ENCODE data around the gene PACRG. TPM values are rescaled to one million over a fixed set of nuclear protein-coding genes. Genes with fewer than 3 reads are reported as not detected.

PACRG gene
- total RNA-seq, 2 experiments from 2014 or later = not detected

GRCh38 chr6:162704001-162704400 is 23.8 kb upstream of the PACRG start:
- no peak overlapping the region for H3K4me2 ChIP-seq (ENCODE audit: low read length)
- no peak for DNase-seq (ENCODE audit: low spot score)
- no peaks in the 10 kb centered on the region for H3K9me3 ChIP-seq (ENCODE audit: low read length)
- H3K9me2 ChIP-seq (ENCODE audit: insufficient read depth, low read length) = no peaks in the 10 kb centered on the region
- H3K4me1 ChIP-seq (ENCODE audit: insufficient read depth, low read length, poor library complexity, severe bottlenecking) = no peaks in the 10 kb centered on the region
- BruUV-seq (replicated peaks) = no TSS peak
- ChIA-PET POLR2A (interaction anchor here (0.6 kb wide), 1 partner anchor 1071 kb away, joined by 4 read pairs; no protein-coding TSS in a partner anchor), CTCF (ENCODE audit: unreplicated experiment) (no interaction called here)
- TF ChIP-seq CTCF (conservative IDR thresholded peaks at IDR 0.05; ENCODE audit: low read length) (no peak), EZH2phosphoT487 (IDR thresholded peaks at IDR 0.05; ENCODE audit: borderline replicate concordance, low read depth, low read length) (no peak)
- no peak overlapping the region for H3K27ac ChIP-seq (ENCODE audit: low read depth, low read length, poor library complexity, severe bottlenecking)
- H4K20me1 ChIP-seq (ENCODE audit: insufficient read depth, low read length) = no peaks in the 10 kb centered on the region
- no peak overlapping the region for H3K4me3 ChIP-seq (ENCODE audit: low read depth, low read length, poor library complexity, severe bottlenecking)
- no peak overlapping the region for H2AFZ ChIP-seq (ENCODE audit: low read length)
- no peaks in the 10 kb centered on the region for H3K79me2 ChIP-seq (ENCODE audit: insufficient read depth, low read depth, low read length)
- intact Hi-C loops (cut with micrococcal nuclease; ENCODE audit: unreplicated experiment) = no loop called here
- H3K36me3 ChIP-seq (ENCODE audit: insufficient read depth, low read length) = no peaks in the 10 kb centered on the region

GRCh38 chr6:162705736-162706135 is 22.0 kb upstream of the PACRG start:
- ChIA-PET POLR2A (interaction anchor here (0.7 to 1.2 kb wide), 5 partner anchors 10 to 415 kb away, joined by 3 to 6 read pairs (median 4); no protein-coding TSS in a partner anchor), CTCF (ENCODE audit: unreplicated experiment) (no interaction called here)
- TF ChIP-seq EZH2phosphoT487 (IDR thresholded peaks at IDR 0.05; ENCODE audit: borderline replicate concordance, low read depth, low read length) (no peak), CTCF (conservative IDR thresholded peaks at IDR 0.05; ENCODE audit: low read length) (no peak)
- Histone ChIP-seq H3K36me3 (ENCODE audit: insufficient read depth, low read length) (no peaks in the 10 kb centered on the region), H4K20me1 (ENCODE audit: insufficient read depth, low read length) (no peaks in the 10 kb centered on the region), H3K4me1 (ENCODE audit: insufficient read depth, low read length, poor library complexity, severe bottlenecking) (no peaks in the 10 kb centered on the region), H3K9me3 (ENCODE audit: low read length) (no peaks in the 10 kb centered on the region), H3K79me2 (ENCODE audit: insufficient read depth, low read depth, low read length) (no peaks in the 10 kb centered on the region), H2AFZ (ENCODE audit: low read length) (no peak overlapping the region), H3K4me2 (ENCODE audit: low read length) (no peak overlapping the region), H3K27ac (ENCODE audit: low read depth, low read length, poor library complexity, severe bottlenecking) (no peak overlapping the region), H3K4me3 (ENCODE audit: low read depth, low read length, poor library complexity, severe bottlenecking) (no peak overlapping the region), H3K9me2 (ENCODE audit: insufficient read depth, low read length) (no peaks in the 10 kb centered on the region)
- BruUV-seq (replicated peaks) = no TSS peak
- intact Hi-C loops (cut with micrococcal nuclease; ENCODE audit: unreplicated experiment) = no loop called here
- no peak for DNase-seq (ENCODE audit: low spot score)

GRCh38 chr6:162706232-162706631 is 21.5 kb upstream of the PACRG start:
- Histone ChIP-seq H3K27ac (ENCODE audit: low read depth, low read length, poor library complexity, severe bottlenecking) (no peak overlapping the region), H3K36me3 (ENCODE audit: insufficient read depth, low read length) (no peaks in the 10 kb centered on the region), H2AFZ (ENCODE audit: low read length) (no peak overlapping the region), H4K20me1 (ENCODE audit: insufficient read depth, low read length) (no peaks in the 10 kb centered on the region), H3K9me3 (ENCODE audit: low read length) (no peaks in the 10 kb centered on the region), H3K4me3 (ENCODE audit: low read depth, low read length, poor library complexity, severe bottlenecking) (no peak overlapping the region), H3K4me2 (ENCODE audit: low read length) (no peak overlapping the region), H3K4me1 (ENCODE audit: insufficient read depth, low read length, poor library complexity, severe bottlenecking) (no peaks in the 10 kb centered on the region), H3K9me2 (ENCODE audit: insufficient read depth, low read length) (no peaks in the 10 kb centered on the region), H3K79me2 (ENCODE audit: insufficient read depth, low read depth, low read length) (no peaks in the 10 kb centered on the region)
- no peak for DNase-seq (ENCODE audit: low spot score)
- no peak for TF ChIP-seq EZH2phosphoT487 (IDR thresholded peaks at IDR 0.05; ENCODE audit: borderline replicate concordance, low read depth, low read length)
- TF ChIP-seq CTCF (conservative IDR thresholded peaks at IDR 0.05; ENCODE audit: low read length) = no peak
- intact Hi-C loops (cut with micrococcal nuclease; ENCODE audit: unreplicated experiment) = no loop called here
- BruUV-seq (replicated peaks) = no TSS peak
- ChIA-PET CTCF (ENCODE audit: unreplicated experiment) (no interaction called here), POLR2A (interaction anchor here (0.7 to 1.1 kb wide), 4 partner anchors 9 to 416 kb away, joined by 3 to 6 read pairs (median 4); no protein-coding TSS in a partner anchor)

All from OCI-LY7 (cell line).